Measurements from ENCODE around the gene ABHD17C.

GRCh38 chr15:80760960-80761359 is 65.8 kb downstream of the ABHD17C start:
- TF ChIP-seq CTCF (conservative IDR thresholded peaks at IDR 0.05; ENCODE audit: low read depth, low read length) (no peak), EZH2 (IDR thresholded peaks at IDR 0.05; ENCODE audit: low read length, unreplicated experiment) (no peak), EZH2phosphoT487 (IDR thresholded peaks at IDR 0.05; ENCODE audit: borderline replicate concordance, low read length) (no peak)

Data from PC-3 (cell line).